GM10248 (cell line): Measurements from ENCODE around the gene LSM4.
A peak's percentile ranks its signal among the peaks of the same experiment; 100 is the strongest.

Source experiments
- CTCF ChIA-PET: fragments of 300-600 bp; sonication (Branson Sonifier 250); formaldehyde crosslinking; extraction: SDS; loops from one replicate; lab custom pipeline; 2021; ENCODE audit warnings: antibody characterized with exemption; lab: Yijun Ruan, JAX
- POLR2A ChIA-PET: fragments of 350-650 bp; sonication (Branson Sonifier 250); formaldehyde crosslinking; extraction: SDS; loops from one replicate; lab custom pipeline; 2020; ENCODE audit warnings: antibody characterized with exemption; lab: Yijun Ruan, JAX
- DNase-seq: peaks from one replicate; pipeline ENCODE4 v3.0.0; 2012; ENCODE audit errors: extremely low spot score
- CTCF ChIP-seq: IDR thresholded peaks from 2 replicates; pipeline ENCODE4 v1.5.1; 2012; ENCODE audit warnings: mild to moderate bottlenecking, low read depth; ENCODE audit errors: extremely low read depth, missing control alignments, control extremely low read depth

The LSM4 gene

GRCh38 chr19:18306888-18307260, 16.0 kb downstream of the LSM4 start:
- CTCF ChIA-PET, result interaction anchor here (1.3 to 1.4 kb wide), 4 partner anchors 15 to 55 kb away, joined by 3 to 10 read pairs (median 6); partner anchors contain the start of gene LSM4
- POLR2A ChIA-PET, result interaction anchor here (1.4 kb wide), 1 partner anchor 26 kb away, joined by 11 read pairs; the partner anchor contains the start of gene JUND
- no peak for DNase-seq
- no peak for TF ChIP-seq CTCF

GRCh38 chr19:18306209-18306887, 16.5 kb downstream of the LSM4 start:
- no peak for DNase-seq
- no peak for TF ChIP-seq CTCF
- ChIA-PET POLR2A (interaction anchor here (1.4 to 1.7 kb wide), 2 partner anchors 25 to 32 kb away, joined by 7 to 11 read pairs; partner anchors contain the start of genes IQCN and JUND), CTCF (interaction anchor here (1.3 to 1.4 kb wide), 4 partner anchors 16 to 54 kb away, joined by 3 to 10 read pairs (median 6); partner anchors contain the start of gene LSM4)

GRCh38 chr19:18304458-18305310, 18.2 kb downstream of the LSM4 start:
- TF ChIP-seq CTCF, result no peak
- peak; percentile 89 for DNase-seq
- CTCF ChIA-PET, result interaction anchor here (0.6 to 7.1 kb wide), 10 partner anchors 12 to 99 kb away, joined by 3 to 60 read pairs (median 6); partner anchors contain the start of genes JUND and LSM4
- POLR2A ChIA-PET, result interaction anchor here (0.5 to 5.0 kb wide), 15 partner anchors 12 to 138 kb away, joined by 3 to 120 read pairs (median 4); partner anchors contain the start of genes IQCN, JUND, MPV17L2 and PGPEP1

- ChIA-PET CTCF (interaction anchor here (0.6 to 7.1 kb wide), 10 partner anchors 11 to 98 kb away, joined by 3 to 60 read pairs (median 6); partner anchors contain the start of genes JUND and LSM4), POLR2A (interaction anchor here (0.5 to 5.0 kb wide), 9 partner anchors 12 to 111 kb away, joined by 3 to 120 read pairs (median 4); partner anchors contain the start of genes JUND, MPV17L2 and PGPEP1)
- no peak for DNase-seq
- no peak for TF ChIP-seq CTCF
Measured at GRCh38 chr19:18304208-18304457, 18.7 kb downstream of the LSM4 start.

- no peak for DNase-seq
- POLR2A ChIA-PET, result interaction anchor here (0.5 to 5.0 kb wide), 2 partner anchors 22 to 1082 kb away, joined by 4 to 120 read pairs; partner anchors contain the start of gene JUND
- CTCF ChIA-PET, result interaction anchor here (1.0 to 7.1 kb wide), 7 partner anchors 9 to 27 kb away, joined by 4 to 60 read pairs (median 8); partner anchors contain the start of genes JUND and LSM4
- no peak for TF ChIP-seq CTCF
Measured at GRCh38 chr19:18301718-18302111, 21.2 kb downstream of the LSM4 start.

GRCh38 chr19:18300930-18301717, 21.8 kb downstream of the LSM4 start:
- TF ChIP-seq CTCF, result no peak
- POLR2A ChIA-PET, result interaction anchor here (0.5 to 5.0 kb wide), 2 partner anchors 21 to 1081 kb away, joined by 4 to 120 read pairs; partner anchors contain the start of gene JUND
- DNase-seq, result no peak
- CTCF ChIA-PET, result interaction anchor here (1.0 to 7.1 kb wide), 6 partner anchors 8 to 28 kb away, joined by 4 to 60 read pairs (median 8); partner anchors contain the start of genes JUND and LSM4
